Peyer's patch (tissue), 4 donors: ENCODE data around the gene CRIM1.

Source experiments
- POLR2A ChIP-seq, 2 donors: fragments of 450-650 bp; IDR thresholded peaks; one replicate each; pipeline ENCODE4 v1.5.1; 2017; ENCODE audit warnings: antibody characterized with exemption in 2 of 2, mild to moderate bottlenecking in 2 of 2, moderate library complexity in 2 of 2
- TF ChIP-seq, protein P1 (sequence below), 6 experiments: fragments of 450-650 bp in 4 of 6; fragments of 200-600 bp in 2 of 6; sonication (generic) in 1 of 6; IDR thresholded peaks; one replicate each; pipeline ENCODE4 v1.5.1; 2017 to 2019; ENCODE audit warnings: antibody characterized with exemption in 6 of 6, mild to moderate bottlenecking in 3 of 6, moderate library complexity in 1 of 6

DNA sequence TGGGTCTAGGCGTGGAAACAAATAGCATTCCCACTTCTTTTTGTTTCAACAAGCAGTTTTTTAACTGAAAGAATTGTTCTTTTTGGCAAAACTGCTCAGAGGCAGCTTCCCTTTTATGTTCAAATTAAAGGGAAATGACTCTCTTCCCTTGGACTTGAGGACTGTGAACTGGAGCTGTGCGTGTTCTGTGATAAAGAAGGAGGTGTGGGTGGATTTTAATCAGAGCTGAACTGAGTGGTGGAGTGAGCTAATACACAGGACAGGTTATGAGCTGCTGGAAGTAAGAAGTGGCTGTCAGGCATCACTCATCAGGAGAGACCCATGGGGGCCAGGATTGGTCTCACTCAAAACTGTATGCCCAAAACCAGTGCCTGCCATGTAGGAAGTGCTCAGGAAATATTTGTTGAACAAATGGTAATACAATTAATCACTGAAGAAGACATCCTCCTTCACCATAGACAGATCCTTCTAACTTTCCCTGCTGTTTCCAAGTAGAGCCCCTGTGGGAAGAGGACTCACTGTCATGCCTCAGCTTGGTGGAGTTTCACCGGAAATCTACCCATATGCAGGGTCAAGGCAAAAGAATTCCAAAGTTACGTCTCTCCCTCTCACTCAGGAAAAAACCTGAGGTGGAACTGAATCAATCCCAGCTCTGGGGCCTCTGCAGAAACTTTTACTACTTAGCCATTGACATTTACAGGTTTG is 186.5 kb downstream of the CRIM1 start:
- TF ChIP-seq, protein P1, sequence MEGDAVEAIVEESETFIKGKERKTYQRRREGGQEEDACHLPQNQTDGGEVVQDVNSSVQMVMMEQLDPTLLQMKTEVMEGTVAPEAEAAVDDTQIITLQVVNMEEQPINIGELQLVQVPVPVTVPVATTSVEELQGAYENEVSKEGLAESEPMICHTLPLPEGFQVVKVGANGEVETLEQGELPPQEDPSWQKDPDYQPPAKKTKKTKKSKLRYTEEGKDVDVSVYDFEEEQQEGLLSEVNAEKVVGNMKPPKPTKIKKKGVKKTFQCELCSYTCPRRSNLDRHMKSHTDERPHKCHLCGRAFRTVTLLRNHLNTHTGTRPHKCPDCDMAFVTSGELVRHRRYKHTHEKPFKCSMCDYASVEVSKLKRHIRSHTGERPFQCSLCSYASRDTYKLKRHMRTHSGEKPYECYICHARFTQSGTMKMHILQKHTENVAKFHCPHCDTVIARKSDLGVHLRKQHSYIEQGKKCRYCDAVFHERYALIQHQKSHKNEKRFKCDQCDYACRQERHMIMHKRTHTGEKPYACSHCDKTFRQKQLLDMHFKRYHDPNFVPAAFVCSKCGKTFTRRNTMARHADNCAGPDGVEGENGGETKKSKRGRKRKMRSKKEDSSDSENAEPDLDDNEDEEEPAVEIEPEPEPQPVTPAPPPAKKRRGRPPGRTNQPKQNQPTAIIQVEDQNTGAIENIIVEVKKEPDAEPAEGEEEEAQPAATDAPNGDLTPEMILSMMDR (IDR thresholded peaks at IDR 0.05): no peak
- TF ChIP-seq POLR2A (IDR thresholded peaks at IDR 0.05): no peak
